GM20000 (cell line): ENCODE measurements around the gene VEZT.

Source experiments
- DNase-seq: peaks from one replicate; pipeline ENCODE4 v3.0.0; 2012; ENCODE audit warnings: low spot score
- CTCF ChIP-seq: IDR thresholded peaks from 2 replicates; pipeline ENCODE4 v1.5.1; 2012; ENCODE audit warnings: mild to moderate bottlenecking, control low read depth; ENCODE audit errors: extremely low read depth, missing control alignments

The VEZT gene

GRCh38 chr12:95205685-95206084 lies 11.9 kb upstream of the VEZT start:
- DNase-seq = no peak
- TF ChIP-seq CTCF = no peak

GRCh38 chr12:95206916-95207315 lies 10.7 kb upstream of the VEZT start:
- no peak for DNase-seq
- no peak for TF ChIP-seq CTCF

GRCh38 chr12:95207407-95207806 lies 10.2 kb upstream of the VEZT start:
- no peak for DNase-seq

GRCh38 chr12:95208678-95209077 lies 8.9 kb upstream of the VEZT start:
- DNase-seq = no peak

More at GRCh38 chr12:95207407-95207806, 10.2 kb upstream of the VEZT start:
- TF ChIP-seq CTCF = no peak

GRCh38 chr12:95212586-95212985 lies 5.0 kb upstream of the VEZT start:
- TF ChIP-seq CTCF = no peak
- DNase-seq = no peak

More at GRCh38 chr12:95208678-95209077, 8.9 kb upstream of the VEZT start:
- no peak for TF ChIP-seq CTCF

- TF ChIP-seq CTCF = no peak
- no peak for DNase-seq
Observed at GRCh38 chr12:95213119-95213518, 4.5 kb upstream of the VEZT start.

GRCh38 chr12:95213928-95214327 lies 3.7 kb upstream of the VEZT start:
- DNase-seq = no peak
- TF ChIP-seq CTCF = no peak
